NCI-H2171 (cell line): Measurements from ENCODE around the gene CSF3R.
A peak's percentile ranks its signal among the peaks of the same experiment; 100 is the strongest.
"Not testable (repeated sequence)": the region's sequence is repeated elsewhere in the genome, so short reads cannot be mapped to it uniquely, and the experiment has no call there.

Source experiments
- DNase-seq: peaks from one replicate; lab custom pipeline; 2025; lab: John Stamatoyannopoulos, UW

The CSF3R gene

GRCh38 chr1:36481771-36482723 lies 666 bp downstream of the CSF3R start:
- no peak for DNase-seq

DNA sequence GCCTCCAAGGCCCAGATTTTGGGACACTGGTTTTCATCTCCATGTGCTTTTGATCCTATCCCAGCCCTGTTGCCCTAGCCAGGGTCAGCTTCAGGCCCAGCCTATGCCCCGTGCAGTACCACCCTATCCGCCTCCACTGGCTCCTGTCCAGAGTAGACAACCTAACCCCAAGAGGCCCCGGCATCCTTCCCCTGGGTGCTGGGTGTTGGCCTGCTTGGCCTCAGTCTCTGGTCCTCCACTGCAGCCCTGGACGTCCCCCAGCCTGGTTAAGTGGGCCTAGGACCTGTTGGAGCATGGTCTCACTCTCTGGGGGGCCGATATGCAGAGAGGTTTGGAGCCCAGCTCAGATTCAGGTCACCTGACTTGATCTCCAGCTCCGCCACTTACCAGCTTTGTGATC lies 1.6 kb downstream of the CSF3R start:
- no peak for DNase-seq

- no peak for DNase-seq
These were observed 2.6 kb downstream of the CSF3R start for GRCh38 chr1:36480161-36480560.

DNA sequence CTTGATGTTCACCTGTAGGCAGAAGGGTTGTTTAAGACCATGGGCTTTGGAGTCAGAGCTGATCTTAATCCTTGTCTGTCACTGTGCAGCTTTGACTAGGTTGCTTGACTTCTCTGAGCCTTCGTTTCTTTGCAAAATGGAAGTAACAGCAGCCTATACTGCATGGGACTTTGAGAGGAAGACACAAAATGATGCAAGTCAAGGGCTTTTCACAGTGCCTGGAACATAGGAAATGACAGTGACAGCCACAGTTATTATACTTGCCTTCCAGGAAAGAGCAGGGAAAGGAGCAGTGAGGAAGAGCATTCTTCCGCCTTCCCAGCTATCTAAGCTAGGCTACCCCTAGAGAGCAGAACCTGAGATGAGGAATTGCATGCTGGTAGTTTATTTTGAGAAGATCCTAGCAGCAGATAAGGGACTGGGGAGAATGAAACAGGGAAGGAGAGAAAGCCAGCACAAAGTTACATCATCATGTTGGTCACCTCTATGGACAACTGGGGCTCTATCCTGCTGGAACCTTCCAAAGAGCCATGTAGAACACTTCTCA lies 3.1 kb downstream of the CSF3R start:
- no peak for DNase-seq

DNA sequence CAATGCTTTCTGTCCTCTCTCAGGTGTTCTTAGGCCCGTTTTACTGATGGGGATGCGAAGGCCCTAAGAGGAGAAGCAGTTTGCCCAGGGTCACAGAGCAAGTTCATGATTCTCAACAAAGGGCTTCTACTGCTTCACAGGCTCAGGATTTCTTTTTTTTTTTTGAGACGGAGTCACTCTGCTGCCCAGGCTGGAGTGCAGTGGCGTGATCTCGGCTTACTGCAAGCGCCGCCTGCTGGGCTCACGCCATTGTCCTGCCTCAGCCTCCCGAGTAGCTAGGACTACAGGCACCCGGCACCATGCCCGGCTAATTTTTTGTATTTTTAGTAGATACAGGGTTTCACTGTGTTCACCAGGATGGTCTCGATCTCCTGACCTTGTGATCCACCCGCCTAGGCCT lies 5.1 kb downstream of the CSF3R start:
- not testable (repeated sequence) for DNase-seq

- DNase-seq: no peak
These were observed 5.8 kb downstream of the CSF3R start for GRCh38 chr1:36476945-36477344.

DNA sequence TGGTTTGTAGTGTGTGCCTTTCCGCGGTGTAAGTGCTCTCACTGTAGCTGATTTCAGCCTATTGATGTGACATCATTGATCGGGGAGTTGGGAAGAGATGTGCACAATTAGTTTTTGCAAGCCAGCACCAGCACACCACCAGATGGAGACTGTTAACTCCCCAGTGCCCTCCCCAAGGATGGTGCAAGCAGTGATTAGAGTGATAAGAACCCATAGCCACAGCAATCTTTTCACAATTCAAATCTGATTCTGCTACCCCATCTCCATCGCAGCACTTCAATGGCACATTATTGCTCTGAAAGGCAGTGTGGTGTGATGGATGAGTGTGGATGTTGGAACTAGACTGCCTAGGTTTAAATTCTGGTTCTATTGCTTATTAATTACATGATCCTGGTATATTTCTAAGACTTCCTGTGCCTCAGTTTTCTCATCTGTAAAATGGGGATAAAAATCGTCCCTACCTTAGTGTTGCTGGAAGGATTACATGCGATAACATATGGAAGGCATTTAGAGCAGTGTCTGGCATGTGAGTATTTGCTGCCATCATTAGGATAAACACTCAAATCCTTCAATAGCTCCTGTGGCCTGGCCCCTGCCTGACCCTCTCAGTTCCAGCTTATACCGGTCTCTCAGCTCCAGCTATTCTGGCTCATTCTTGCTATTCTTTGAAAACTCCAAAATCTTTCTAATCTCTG lies 6.7 kb downstream of the CSF3R start:
- no peak for DNase-seq

- peak; percentile 8 for DNase-seq
These were observed 7.4 kb downstream of the CSF3R start for GRCh38 chr1:36475341-36475740.

DNA sequence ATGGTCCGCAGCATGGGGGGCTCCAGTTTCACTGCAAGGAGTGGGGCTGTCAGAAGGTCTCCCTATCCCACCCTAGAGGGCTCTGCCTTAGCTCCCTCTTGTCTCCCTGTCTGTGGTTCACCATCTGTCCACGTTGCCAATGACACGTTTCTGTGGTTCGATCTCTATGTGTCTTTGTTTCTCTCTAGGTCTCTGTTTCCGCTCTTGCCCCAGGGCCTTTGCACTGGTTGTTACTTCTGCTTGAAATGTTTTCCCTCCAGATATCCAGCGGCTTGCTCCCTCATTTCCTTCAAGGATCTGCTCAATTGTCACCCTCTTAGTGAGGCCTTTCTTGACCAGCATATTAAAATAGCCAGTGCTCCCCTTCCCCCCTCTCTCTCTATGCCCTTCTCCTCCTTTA lies 10.1 kb downstream of the CSF3R start:
- no peak for DNase-seq

DNA sequence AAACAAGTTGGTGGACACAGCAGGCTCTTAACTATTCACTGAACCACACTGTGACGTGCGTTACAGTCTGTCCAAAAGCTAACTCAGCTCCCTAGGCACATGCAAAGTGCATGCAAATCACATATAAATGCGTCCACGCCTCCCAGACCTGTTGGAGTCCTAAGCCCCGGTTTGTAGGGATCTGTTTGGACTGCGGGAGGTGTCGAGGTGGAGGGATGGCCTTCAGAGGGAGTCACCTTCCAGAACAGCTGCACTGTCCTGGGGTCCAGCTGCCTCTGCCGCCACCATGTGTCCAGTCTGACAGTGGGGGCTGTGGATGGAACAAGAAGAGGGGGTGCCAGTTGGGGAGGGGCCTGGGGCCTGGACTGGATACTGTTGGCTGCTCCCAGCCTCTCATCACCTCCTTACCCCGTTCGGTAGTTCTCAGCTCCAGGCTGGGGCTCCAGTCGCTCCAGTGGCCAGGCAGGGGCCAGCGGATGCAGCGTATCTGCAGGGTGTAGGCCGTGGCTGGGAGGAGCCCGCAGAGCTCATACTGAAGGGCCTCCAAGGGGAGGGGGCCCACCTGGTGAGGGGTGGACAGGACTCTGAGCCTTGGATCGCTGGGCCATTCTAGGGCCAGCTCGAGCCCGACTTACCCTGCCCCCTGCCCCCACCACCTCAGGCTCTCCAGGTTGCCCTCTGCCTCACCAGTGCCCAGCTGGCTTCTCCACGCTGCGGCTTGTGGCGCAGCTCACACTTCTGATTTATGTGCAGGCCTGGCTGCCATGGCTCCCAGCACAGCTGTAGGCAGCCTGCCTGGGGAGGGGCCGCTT lies 10.7 kb downstream of the CSF3R start:
- no peak for DNase-seq

DNA sequence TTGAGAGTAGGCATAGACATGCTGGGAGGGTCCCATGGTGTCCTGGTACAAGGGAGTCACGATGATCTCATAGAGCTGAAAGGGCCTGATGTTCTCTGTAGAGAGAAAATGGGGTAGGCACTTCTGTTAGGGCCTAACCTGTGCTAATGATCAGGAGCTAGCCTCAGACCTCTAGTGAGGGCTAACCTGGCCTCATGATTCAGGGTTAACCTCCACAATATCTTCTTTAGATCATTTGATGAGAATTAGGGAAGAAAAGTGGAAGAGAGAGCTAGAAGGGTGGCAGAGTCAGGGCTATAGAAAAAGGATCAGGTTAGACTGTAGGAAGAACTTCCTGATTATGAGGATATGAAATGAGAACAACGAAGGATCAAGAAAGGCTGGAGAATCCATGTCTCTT lies 13.6 kb downstream of the CSF3R start:
- DNase-seq: no peak

DNA sequence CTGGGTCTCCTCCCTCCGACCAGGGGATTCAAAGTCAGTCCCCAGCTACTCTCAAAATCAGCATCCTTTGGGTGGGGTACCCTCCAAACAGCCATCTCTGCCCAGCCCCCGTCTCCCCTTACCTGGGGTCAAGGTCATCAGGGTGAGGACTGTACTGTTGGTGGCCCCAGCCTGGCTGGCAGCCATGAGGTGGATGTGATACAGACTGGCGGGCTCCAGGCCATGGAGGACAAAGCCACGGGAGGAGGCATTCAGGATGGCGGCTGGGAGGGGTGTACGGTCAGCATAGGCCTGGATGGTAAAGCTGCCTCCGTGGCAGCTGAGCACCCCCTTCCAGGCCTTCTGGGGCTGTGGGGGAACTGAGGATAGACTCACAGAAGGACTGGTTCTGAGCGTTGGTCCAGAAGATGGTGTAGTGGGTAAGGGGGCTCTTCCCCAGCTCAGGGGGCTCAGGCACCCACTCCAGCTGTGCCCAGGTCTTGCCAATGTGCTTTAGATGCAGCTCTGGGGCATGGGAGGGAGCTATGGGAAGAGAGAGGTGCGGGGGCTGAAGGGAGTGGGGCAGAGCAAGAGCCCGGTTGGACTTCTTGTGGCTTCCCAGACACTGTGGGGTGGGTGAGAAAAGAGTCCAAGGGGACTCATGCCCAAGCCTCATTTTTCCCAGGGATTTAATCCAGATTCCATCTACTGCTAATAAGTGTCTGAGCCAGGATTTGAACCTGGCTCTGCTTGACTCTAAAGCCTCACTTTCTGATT lies 14.8 kb downstream of the CSF3R start:
- no peak for DNase-seq

- DNase-seq: no peak
These were observed 15.7 kb downstream of the CSF3R start for GRCh38 chr1:36467027-36467410.

- DNase-seq: no peak
These were observed 16.2 kb downstream of the CSF3R start for GRCh38 chr1:36466370-36467026.

DNA sequence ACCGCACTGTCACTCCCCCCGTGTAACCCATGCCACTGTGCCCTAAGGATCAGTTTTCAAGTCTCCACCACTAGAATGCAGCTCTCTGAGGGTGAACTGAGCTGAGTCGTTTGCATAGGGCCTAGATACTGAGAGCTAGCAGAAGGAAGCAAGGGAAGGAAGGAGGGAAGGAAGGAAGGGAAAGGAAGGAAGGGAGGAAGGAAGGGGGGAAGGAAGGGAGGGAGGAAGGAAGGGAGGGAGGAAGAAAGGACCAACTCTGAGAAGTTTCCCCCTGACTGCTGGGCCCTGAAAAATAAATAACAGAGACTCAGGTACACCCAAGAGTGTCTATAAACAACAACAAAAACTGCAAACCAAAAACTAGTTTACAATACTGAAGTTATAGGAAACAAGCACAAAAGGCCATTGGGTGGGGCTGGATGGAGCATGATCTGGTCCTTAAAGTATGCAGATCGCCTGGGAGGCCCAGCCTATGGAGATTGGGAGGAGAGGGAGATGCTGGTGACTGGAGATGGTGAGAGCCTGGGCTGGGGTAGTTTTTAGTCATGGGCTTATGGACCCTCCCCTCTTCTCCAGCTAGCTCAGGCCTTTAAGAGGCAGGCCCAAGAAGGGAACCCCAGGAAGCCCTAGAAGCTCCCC lies 16.9 kb downstream of the CSF3R start:
- DNase-seq: no peak

- DNase-seq: peak; percentile 48
These were observed 17.9 kb downstream of the CSF3R start for GRCh38 chr1:36464605-36465393.

- peak; percentile 94 for DNase-seq
These were observed 18.7 kb downstream of the CSF3R start, which contains the start of gene MRPS15 for GRCh38 chr1:36463803-36464604. MRPS15 (minus strand) TSS chr1:36464384; CDS start chr1:36464275, 109 bp downstream.

DNA sequence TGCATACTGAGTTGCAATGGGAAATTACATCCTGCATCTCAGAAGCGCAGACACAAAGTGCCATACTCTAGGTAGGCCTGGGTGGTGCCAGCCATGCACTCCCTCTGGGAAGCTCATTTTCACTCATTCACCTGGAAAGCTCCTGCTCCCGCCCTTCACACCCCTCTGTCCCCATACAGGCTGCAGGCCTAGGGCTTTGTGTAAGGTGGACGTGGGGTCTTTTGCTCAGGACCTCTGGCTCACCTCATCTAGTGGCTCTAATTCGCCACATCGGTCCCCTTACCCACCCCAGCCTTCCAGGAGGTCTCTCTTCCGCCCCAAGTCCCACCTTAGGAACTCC lies 19.3 kb downstream of the CSF3R start:
- no peak for DNase-seq

DNA sequence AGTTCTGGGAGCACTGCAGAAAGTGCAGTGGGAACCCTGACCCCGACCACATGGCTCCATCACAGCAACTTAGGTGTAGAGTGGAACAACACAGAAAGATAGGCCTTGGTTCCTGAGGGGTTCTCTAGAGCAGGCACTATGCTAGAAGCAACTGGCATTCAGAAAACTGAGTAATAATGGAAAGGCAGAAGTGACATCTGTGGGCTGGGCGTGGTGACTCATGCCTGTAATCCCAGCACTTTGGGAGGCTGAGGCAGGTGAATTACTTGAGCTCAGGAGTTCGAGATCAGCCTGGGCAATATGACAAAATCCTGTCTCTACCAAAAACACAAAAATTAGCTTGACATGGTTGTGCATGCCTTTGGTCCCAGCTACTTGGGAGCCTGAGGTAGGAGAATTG lies 23.8 kb downstream of the CSF3R start:
- DNase-seq: no peak
